ENCODE measurements around the gene C1R. TPM values are rescaled to one million over a fixed set of nuclear protein-coding genes. Genes with fewer than 3 reads are reported as not detected.

Gene C1R
- total RNA-seq: 586 and 850 TPM in 2 replicates

GRCh38 chr12:7092229-7092985 lies at the start of gene C1R:
Gene C1R, minus strand, starts transcription at chr12:7092445. Its CDS starts 57 bp downstream, at chr12:7092388.

GRCh38 chr12:7129872-7130691 lies 37.8 kb upstream of the C1R start, which contains the start of gene CLSTN3:
Gene CLSTN3, plus strand, starts transcription at chr12:7130371. Its CDS starts 278 bp downstream, at chr12:7130649.

GRCh38 chr12:7128681-7129286 lies 36.5 kb upstream of the C1R start, which contains the start of gene RBP5:
Gene RBP5, minus strand, starts transcription at chr12:7128889. Its CDS starts 114 bp downstream, at chr12:7128775.

GRCh38 chr12:7108796-7109571 lies 16.7 kb upstream of the C1R start, which contains the start of gene C1RL:
Gene C1RL, minus strand, starts transcription at chr12:7109214. Its CDS starts 34 bp downstream, at chr12:7109180.

DNA sequence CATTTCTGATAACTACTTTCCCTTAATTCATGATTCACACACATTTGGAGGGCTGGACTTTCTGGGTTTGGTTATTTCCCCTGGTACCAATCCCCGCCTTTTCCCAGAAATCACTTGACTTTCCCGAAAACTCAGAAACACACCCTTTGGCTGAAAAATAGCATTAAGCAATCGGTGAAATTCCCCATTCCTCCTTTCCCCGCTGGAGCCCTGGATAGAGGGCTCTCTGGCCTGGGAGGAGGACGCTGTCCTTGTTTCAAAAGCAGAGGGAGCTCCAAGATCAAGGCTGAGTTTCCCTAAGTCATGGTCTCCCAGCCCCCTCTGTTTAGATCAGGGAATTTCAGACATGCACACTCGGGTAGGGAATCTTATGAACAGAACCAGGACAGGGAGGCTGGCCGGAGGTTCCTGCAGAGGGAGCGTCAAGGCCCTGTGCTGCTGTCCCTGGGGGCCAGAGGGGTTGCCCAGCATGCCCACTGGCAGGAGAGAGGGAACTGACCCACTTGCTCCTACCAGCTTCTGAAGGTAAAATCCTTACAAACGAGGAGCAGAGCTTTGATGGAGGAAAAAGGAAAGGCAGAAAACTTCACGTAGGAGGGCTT lies 31.8 kb downstream of the C1R start, which contains the start of gene C1S:
TSS of gene C1S (plus strand) at position 366 of the 602 bp plus-strand sequence. CDS start 1,195 bp downstream, outside the sequence.

Other genes starting within 250 kb of the C1R start
- 1.0 and 2.6 TPM in 2 replicates for gene CDCA3, start 241.2 kb downstream of the C1R start, total RNA-seq
- gene USP5, start 240.3 kb downstream of the C1R start, total RNA-seq: 39.8 and 51.8 TPM in 2 replicates
- gene TPI1, start 224.9 kb downstream of the C1R start, total RNA-seq: 799 and 1,433 TPM in 2 replicates
- gene SPSB2, start 219.1 kb downstream of the C1R start, total RNA-seq: 5.5 and 12.3 TPM in 2 replicates
- 6.3 and 14.0 TPM in 2 replicates for gene LRRC23, start 187.6 kb downstream of the C1R start, total RNA-seq
- gene ENO2, start 177.9 kb downstream of the C1R start, total RNA-seq: 11.0 and 11.9 TPM in 2 replicates
- 19.6 and 24.9 TPM in 2 replicates for gene ATN1, start 164.5 kb downstream of the C1R start, total RNA-seq
- not detected in 2 replicates for gene RNU7-1, start 148.6 kb downstream of the C1R start, total RNA-seq
- 344 and 451 TPM in 2 replicates for gene C12orf57, start 148.4 kb downstream of the C1R start, total RNA-seq
- gene PTPN6, start 141.1 kb downstream of the C1R start, total RNA-seq: not detected in 2 replicates
- gene PHB2, start 121.8 kb downstream of the C1R start, total RNA-seq: 224 and 365 TPM in 2 replicates
- 28.3 and 32.0 TPM in 2 replicates for gene EMG1, start 121.5 kb downstream of the C1R start, total RNA-seq
- 33.8 and 35.5 TPM in 2 replicates for gene LPCAT3, start 74.0 kb downstream of the C1R start, total RNA-seq
- gene C1S, start 31.7 kb downstream of the C1R start, total RNA-seq: 273 and 492 TPM in 2 replicates
- gene C1RL, start 16.8 kb upstream of the C1R start, total RNA-seq: 47.3 and 68.0 TPM in 2 replicates
- 0.58 TPM in 1 of 2 replicates, not detected in the other for gene RBP5, start 36.4 kb upstream of the C1R start, total RNA-seq
- 10.9 and 13.2 TPM in 2 replicates for gene CLSTN3, start 37.9 kb upstream of the C1R start, total RNA-seq
- gene PEX5, start 97.2 kb upstream of the C1R start, total RNA-seq: 16.8 and 32.9 TPM in 2 replicates
- gene ACSM4, start 211.6 kb upstream of the C1R start, total RNA-seq: not detected in 2 replicates